ENCODE results near the gene FABP3. TPM values are rescaled to one million over a fixed set of nuclear protein-coding genes. Genes with fewer than 3 reads are reported as not detected.

Gene FABP3
- total and polyA plus RNA-seq, 2 of the 8 experiments (the other 6 are each of a cell fraction or from before 2014, with no cell fraction given): 34.8 to 43.9 TPM

DNA sequence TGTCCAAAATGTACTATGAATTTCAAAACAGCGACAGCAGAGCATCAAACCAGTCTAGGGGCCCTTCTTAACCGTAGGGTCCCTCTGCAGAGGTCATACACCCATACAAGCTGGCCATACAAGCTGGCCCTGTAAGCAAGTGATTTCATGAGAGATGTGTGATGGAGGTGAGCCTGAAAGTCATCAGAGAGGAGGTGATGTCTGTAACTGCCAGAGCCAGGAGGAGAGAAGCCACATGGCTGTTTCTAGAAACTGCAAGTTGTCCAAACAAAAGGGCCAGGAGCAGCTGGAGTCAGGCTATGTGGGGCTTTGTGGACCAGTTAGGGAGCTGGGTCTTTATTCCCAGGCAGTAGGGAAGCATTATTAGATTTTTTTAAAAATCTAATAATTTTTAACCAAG is 25.4 kb upstream of the FABP3 start (continued):
- TF ChIP-seq, protein P1, sequence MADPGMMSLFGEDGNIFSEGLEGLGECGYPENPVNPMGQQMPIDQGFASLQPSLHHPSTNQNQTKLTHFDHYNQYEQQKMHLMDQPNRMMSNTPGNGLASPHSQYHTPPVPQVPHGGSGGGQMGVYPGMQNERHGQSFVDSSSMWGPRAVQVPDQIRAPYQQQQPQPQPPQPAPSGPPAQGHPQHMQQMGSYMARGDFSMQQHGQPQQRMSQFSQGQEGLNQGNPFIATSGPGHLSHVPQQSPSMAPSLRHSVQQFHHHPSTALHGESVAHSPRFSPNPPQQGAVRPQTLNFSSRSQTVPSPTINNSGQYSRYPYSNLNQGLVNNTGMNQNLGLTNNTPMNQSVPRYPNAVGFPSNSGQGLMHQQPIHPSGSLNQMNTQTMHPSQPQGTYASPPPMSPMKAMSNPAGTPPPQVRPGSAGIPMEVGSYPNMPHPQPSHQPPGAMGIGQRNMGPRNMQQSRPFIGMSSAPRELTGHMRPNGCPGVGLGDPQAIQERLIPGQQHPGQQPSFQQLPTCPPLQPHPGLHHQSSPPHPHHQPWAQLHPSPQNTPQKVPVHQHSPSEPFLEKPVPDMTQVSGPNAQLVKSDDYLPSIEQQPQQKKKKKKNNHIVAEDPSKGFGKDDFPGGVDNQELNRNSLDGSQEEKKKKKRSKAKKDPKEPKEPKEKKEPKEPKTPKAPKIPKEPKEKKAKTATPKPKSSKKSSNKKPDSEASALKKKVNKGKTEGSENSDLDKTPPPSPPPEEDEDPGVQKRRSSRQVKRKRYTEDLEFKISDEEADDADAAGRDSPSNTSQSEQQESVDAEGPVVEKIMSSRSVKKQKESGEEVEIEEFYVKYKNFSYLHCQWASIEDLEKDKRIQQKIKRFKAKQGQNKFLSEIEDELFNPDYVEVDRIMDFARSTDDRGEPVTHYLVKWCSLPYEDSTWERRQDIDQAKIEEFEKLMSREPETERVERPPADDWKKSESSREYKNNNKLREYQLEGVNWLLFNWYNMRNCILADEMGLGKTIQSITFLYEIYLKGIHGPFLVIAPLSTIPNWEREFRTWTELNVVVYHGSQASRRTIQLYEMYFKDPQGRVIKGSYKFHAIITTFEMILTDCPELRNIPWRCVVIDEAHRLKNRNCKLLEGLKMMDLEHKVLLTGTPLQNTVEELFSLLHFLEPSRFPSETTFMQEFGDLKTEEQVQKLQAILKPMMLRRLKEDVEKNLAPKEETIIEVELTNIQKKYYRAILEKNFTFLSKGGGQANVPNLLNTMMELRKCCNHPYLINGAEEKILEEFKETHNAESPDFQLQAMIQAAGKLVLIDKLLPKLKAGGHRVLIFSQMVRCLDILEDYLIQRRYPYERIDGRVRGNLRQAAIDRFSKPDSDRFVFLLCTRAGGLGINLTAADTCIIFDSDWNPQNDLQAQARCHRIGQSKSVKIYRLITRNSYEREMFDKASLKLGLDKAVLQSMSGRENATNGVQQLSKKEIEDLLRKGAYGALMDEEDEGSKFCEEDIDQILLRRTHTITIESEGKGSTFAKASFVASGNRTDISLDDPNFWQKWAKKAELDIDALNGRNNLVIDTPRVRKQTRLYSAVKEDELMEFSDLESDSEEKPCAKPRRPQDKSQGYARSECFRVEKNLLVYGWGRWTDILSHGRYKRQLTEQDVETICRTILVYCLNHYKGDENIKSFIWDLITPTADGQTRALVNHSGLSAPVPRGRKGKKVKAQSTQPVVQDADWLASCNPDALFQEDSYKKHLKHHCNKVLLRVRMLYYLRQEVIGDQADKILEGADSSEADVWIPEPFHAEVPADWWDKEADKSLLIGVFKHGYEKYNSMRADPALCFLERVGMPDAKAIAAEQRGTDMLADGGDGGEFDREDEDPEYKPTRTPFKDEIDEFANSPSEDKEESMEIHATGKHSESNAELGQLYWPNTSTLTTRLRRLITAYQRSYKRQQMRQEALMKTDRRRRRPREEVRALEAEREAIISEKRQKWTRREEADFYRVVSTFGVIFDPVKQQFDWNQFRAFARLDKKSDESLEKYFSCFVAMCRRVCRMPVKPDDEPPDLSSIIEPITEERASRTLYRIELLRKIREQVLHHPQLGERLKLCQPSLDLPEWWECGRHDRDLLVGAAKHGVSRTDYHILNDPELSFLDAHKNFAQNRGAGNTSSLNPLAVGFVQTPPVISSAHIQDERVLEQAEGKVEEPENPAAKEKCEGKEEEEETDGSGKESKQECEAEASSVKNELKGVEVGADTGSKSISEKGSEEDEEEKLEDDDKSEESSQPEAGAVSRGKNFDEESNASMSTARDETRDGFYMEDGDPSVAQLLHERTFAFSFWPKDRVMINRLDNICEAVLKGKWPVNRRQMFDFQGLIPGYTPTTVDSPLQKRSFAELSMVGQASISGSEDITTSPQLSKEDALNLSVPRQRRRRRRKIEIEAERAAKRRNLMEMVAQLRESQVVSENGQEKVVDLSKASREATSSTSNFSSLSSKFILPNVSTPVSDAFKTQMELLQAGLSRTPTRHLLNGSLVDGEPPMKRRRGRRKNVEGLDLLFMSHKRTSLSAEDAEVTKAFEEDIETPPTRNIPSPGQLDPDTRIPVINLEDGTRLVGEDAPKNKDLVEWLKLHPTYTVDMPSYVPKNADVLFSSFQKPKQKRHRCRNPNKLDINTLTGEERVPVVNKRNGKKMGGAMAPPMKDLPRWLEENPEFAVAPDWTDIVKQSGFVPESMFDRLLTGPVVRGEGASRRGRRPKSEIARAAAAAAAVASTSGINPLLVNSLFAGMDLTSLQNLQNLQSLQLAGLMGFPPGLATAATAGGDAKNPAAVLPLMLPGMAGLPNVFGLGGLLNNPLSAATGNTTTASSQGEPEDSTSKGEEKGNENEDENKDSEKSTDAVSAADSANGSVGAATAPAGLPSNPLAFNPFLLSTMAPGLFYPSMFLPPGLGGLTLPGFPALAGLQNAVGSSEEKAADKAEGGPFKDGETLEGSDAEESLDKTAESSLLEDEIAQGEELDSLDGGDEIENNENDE (IDR thresholded peaks at IDR 0.05; ENCODE audit: insufficient replicate concordance, low read length): no peak
- TF ChIP-seq CTCF (IDR thresholded peaks at IDR 0.05; ENCODE audit: control extremely low read depth in 1 of 3, insufficient read depth in 1 of 3, low read depth in 1 of 3, low read length in 3 of 3) (no peak), CHD1 (IDR thresholded peaks at IDR 0.05; ENCODE audit: low read depth, low read length) (no peak), SUZ12 (IDR thresholded peaks at IDR 0.05; ENCODE audit: low read length) (no peak)

All from H1 (cell line).